Memory B cell (primary cell): ENCODE results near the gene TBC1D17.
A peak's percentile ranks its signal among the peaks of the same experiment; 100 is the strongest.

ENCODE experiments used
- ATAC-seq: fragments of 150-1000 bp; cut with Tn5 transposase; 2 replicates; pipeline ENCODE4 v1.10.0; 2021; ENCODE audit warnings: low read depth, mild to moderate bottlenecking, moderate library complexity
- DNase-seq, 2 donors: peaks; one replicate each; pipeline ENCODE4 v3.0.0; 2022; ENCODE audit warnings: low spot score in 2 of 2
- H3K27ac Mint-ChIP-seq: one replicate; pipeline ENCODE4 v1.8.0; 2022; ENCODE audit warnings: mild to moderate bottlenecking, moderate library complexity, mixed read lengths
- H3K27me3 Mint-ChIP-seq: one replicate; pipeline ENCODE4 v1.8.0; 2022; ENCODE audit warnings: mixed read lengths
- H3K36me3 Mint-ChIP-seq: one replicate; pipeline ENCODE4 v1.8.0; 2022; ENCODE audit warnings: mild to moderate bottlenecking, mixed read lengths
- H3K4me1 Mint-ChIP-seq: one replicate; pipeline ENCODE4 v1.8.0; 2022; ENCODE audit warnings: mixed read lengths
- H3K4me3 Mint-ChIP-seq: one replicate; pipeline ENCODE4 v1.8.0; 2022; ENCODE audit warnings: mild to moderate bottlenecking, moderate library complexity, mixed read lengths
- H3K9me3 Mint-ChIP-seq: one replicate; pipeline ENCODE4 v1.8.0; 2022; ENCODE audit warnings: mixed read lengths

The TBC1D17 gene

GRCh38 chr19:49883094-49883493 is 5.6 kb downstream of the TBC1D17 start:
- DNase-seq (no peak), ATAC-seq (no peak)
- Mint-ChIP-seq H3K27ac (no peak overlapping the region), H3K9me3 (no peaks in the 10 kb centered on the region), H3K4me3 (no peak overlapping the region), H3K36me3 (peaks cover 28% of the 10 kb centered on the region), H3K27me3 (no peaks in the 10 kb centered on the region), H3K4me1 (peaks cover 9% of the 10 kb centered on the region)

- H3K4me3 Mint-ChIP-seq, result no peak overlapping the region
- no peak for ATAC-seq
- H3K4me1 Mint-ChIP-seq, result peaks cover 5% of the 10 kb centered on the region
- DNase-seq, result no peak
- no peaks in the 10 kb centered on the region for H3K27me3 Mint-ChIP-seq
- no peak overlapping the region for H3K27ac Mint-ChIP-seq
- peaks cover 26% of the 10 kb centered on the region for H3K36me3 Mint-ChIP-seq
- no peaks in the 10 kb centered on the region for H3K9me3 Mint-ChIP-seq
Measured at GRCh38 chr19:49884109-49884508, 6.6 kb downstream of the TBC1D17 start.

GRCh38 chr19:49884760-49885159 is 7.3 kb downstream of the TBC1D17 start:
- H3K27me3 Mint-ChIP-seq, result no peaks in the 10 kb centered on the region
- H3K4me1 Mint-ChIP-seq, result peaks cover 4% of the 10 kb centered on the region
- ATAC-seq (no peak), DNase-seq (no peak)
- no peaks in the 10 kb centered on the region for H3K9me3 Mint-ChIP-seq
- no peak overlapping the region for H3K27ac Mint-ChIP-seq
- H3K36me3 Mint-ChIP-seq, result peaks cover 23% of the 10 kb centered on the region
- no peak overlapping the region for H3K4me3 Mint-ChIP-seq

GRCh38 chr19:49887037-49887664 is 9.6 kb downstream of the TBC1D17 start:
- peaks cover 18% of the 10 kb centered on the region for H3K36me3 Mint-ChIP-seq
- no peak for ATAC-seq
- H3K27me3 Mint-ChIP-seq, result no peaks in the 10 kb centered on the region
- H3K9me3 Mint-ChIP-seq, result no peaks in the 10 kb centered on the region
- no peak overlapping the region for H3K27ac Mint-ChIP-seq
- no peak overlapping the region for H3K4me3 Mint-ChIP-seq
- peaks cover 4% of the 10 kb centered on the region for H3K4me1 Mint-ChIP-seq
- no peak for DNase-seq

- no peak for DNase-seq
- Mint-ChIP-seq H3K36me3 (peaks cover 16% of the 10 kb centered on the region), H3K9me3 (no peaks in the 10 kb centered on the region), H3K27ac (no peak overlapping the region), H3K4me1 (peaks cover 10% of the 10 kb centered on the region), H3K4me3 (peak overlapping the region; percentile 8), H3K27me3 (peaks cover 1% of the 10 kb centered on the region)
- no peak for ATAC-seq
Measured at GRCh38 chr19:49887665-49888509, 10.4 kb downstream of the TBC1D17 start.

- no peak overlapping the region for H3K27ac Mint-ChIP-seq
- H3K4me3 Mint-ChIP-seq, result peak overlapping the region; percentile 44
- peaks cover 11% of the 10 kb centered on the region for H3K36me3 Mint-ChIP-seq
- H3K9me3 Mint-ChIP-seq, result no peaks in the 10 kb centered on the region
- peaks cover 13% of the 10 kb centered on the region for H3K4me1 Mint-ChIP-seq
- peaks cover 2% of the 10 kb centered on the region for H3K27me3 Mint-ChIP-seq
- no peak for DNase-seq
- ATAC-seq, result no peak
Measured at GRCh38 chr19:49888510-49888824, 11.0 kb downstream of the TBC1D17 start.

- H3K4me1 Mint-ChIP-seq, result peaks cover 13% of the 10 kb centered on the region
- peak overlapping the region; percentile 34 for H3K4me3 Mint-ChIP-seq
- H3K27ac Mint-ChIP-seq, result no peak overlapping the region
- ATAC-seq (no peak), DNase-seq (no peak)
- no peaks in the 10 kb centered on the region for H3K9me3 Mint-ChIP-seq
- peaks cover 8% of the 10 kb centered on the region for H3K36me3 Mint-ChIP-seq
- H3K27me3 Mint-ChIP-seq, result peaks cover 2% of the 10 kb centered on the region
Measured at GRCh38 chr19:49889038-49889686, 11.7 kb downstream of the TBC1D17 start.

- Mint-ChIP-seq H3K4me1 (peaks cover 15% of the 10 kb centered on the region), H3K27ac (no peak overlapping the region), H3K9me3 (no peaks in the 10 kb centered on the region), H3K27me3 (peaks cover 4% of the 10 kb centered on the region), H3K4me3 (peak overlapping the region; percentile 72), H3K36me3 (peaks cover 2% of the 10 kb centered on the region)
- ATAC-seq (peak; percentile 75), DNase-seq (peak in 1 of 2 donors; percentile 73)
Measured at GRCh38 chr19:49889687-49890348, 12.3 kb downstream of the TBC1D17 start.

GRCh38 chr19:49890349-49891311 is 13.1 kb downstream of the TBC1D17 start:
- Mint-ChIP-seq H3K4me1 (peaks cover 20% of the 10 kb centered on the region), H3K27ac (no peak overlapping the region), H3K9me3 (no peaks in the 10 kb centered on the region), H3K27me3 (peaks cover 4% of the 10 kb centered on the region), H3K4me3 (peak overlapping the region; percentile 72), H3K36me3 (no peaks in the 10 kb centered on the region)
- ATAC-seq (peak; percentile 83), DNase-seq (peak; percentile 54 to 74)

- H3K27ac Mint-ChIP-seq, result peak overlapping the region; percentile 28
- peaks cover 27% of the 10 kb centered on the region for H3K4me1 Mint-ChIP-seq
- H3K4me3 Mint-ChIP-seq, result peak overlapping the region; percentile 53
- H3K27me3 Mint-ChIP-seq, result peaks cover 4% of the 10 kb centered on the region
- no peaks in the 10 kb centered on the region for H3K36me3 Mint-ChIP-seq
- no peak for ATAC-seq
- no peak for DNase-seq
- no peaks in the 10 kb centered on the region for H3K9me3 Mint-ChIP-seq
Measured at GRCh38 chr19:49891393-49891792, 13.9 kb downstream of the TBC1D17 start.

- H3K9me3 Mint-ChIP-seq, result no peaks in the 10 kb centered on the region
- peaks cover 6% of the 10 kb centered on the region for H3K27me3 Mint-ChIP-seq
- no peaks in the 10 kb centered on the region for H3K36me3 Mint-ChIP-seq
- H3K27ac Mint-ChIP-seq, result peak overlapping the region; percentile 74
- peaks cover 40% of the 10 kb centered on the region for H3K4me1 Mint-ChIP-seq
- no peak for ATAC-seq
- DNase-seq, result no peak
- no peak overlapping the region for H3K4me3 Mint-ChIP-seq
Measured at GRCh38 chr19:49892716-49893115, 15.2 kb downstream of the TBC1D17 start.

- no peaks in the 10 kb centered on the region for H3K36me3 Mint-ChIP-seq
- H3K9me3 Mint-ChIP-seq, result no peaks in the 10 kb centered on the region
- H3K27me3 Mint-ChIP-seq, result peaks cover 6% of the 10 kb centered on the region
- no peak for ATAC-seq
- no peak overlapping the region for H3K4me3 Mint-ChIP-seq
- DNase-seq, result no peak
- peaks cover 38% of the 10 kb centered on the region for H3K4me1 Mint-ChIP-seq
- H3K27ac Mint-ChIP-seq, result peak overlapping the region; percentile 43
Measured at GRCh38 chr19:49894011-49894664, 16.6 kb downstream of the TBC1D17 start.
